Heart left ventricle (tissue), 13 donors: ENCODE measurements around the gene RPSA.

ENCODE experiments used
- CTCF ChIP-seq, 12 donors: fragments of 200-600 bp; sonication (generic) in 4 of 12; IDR thresholded peaks; one replicate each; pipeline versions ENCODE4 v1.5.0 to v1.8.0; 2018 to 2022; ENCODE audit warnings: antibody characterized with exemption in 12 of 12, mild to moderate bottlenecking in 5 of 12
- POLR2A ChIP-seq, 2 donors: fragments of 450-650 bp; IDR thresholded peaks; one replicate each; pipeline ENCODE4 v1.6.1; 2017; ENCODE audit warnings: antibody characterized with exemption in 2 of 2, mild to moderate bottlenecking in 2 of 2, moderate library complexity in 2 of 2
- donor health status: ischemic (EF 13 %, LVEDD 7.1; RV severe dilation, severe dysfunction).
- donor health status: DM: no; HTN: yes; CAD: no.
- donor health status: DM: no; HTN: no; CAD: no.
- donor health status: ischemic (EF 25% LVEDD 6.9; RV normal size, moderate dysfunction).
- donor health status: ischemic (EF 25% LVEDD 5.7; RV mildly dilated, moderate dysfunction).
- donor health status: ischemic (EF 35%, LVEDD 5.7; RV mildly dilated, moderate dysfunction).
- donor health status: nonischemic (EF 11% LVEDD 7.7; RV severe dilation, severe dysfunction).
- donor health status: DM: yes; HTN: yes; CAD: no.
- donor health status: PGD.
- donor health status: ischemic (EF 29% LVEDD 5.4; RV normal size, mild dysfunction).
- donor health status: nonischemic (EF 23%, LVEDD 6.1; RV moderate dilation, normal function).

- TF ChIP-seq CTCF (IDR thresholded peaks at IDR 0.05) (peak in 9 of 12 donors; percentile 13 to 57 (median 32)), POLR2A (IDR thresholded peaks at IDR 0.05) (peak; percentile 74 to 93)
These were observed at the start of gene RPSA for GRCh38 chr3:39406368-39407258.
